ENCODE measurements around the gene EIF4A3.
"Not testable (repeated sequence)": the region's sequence is repeated elsewhere in the genome, so short reads cannot be mapped to it uniquely, and the experiment has no call there.

EIF4A3 gene

GRCh38 chr17:80095844-80096475 lies 51.0 kb downstream of the EIF4A3 start:
- no peak for DNase-seq (ENCODE audit: low read depth)
- no peak overlapping the region for H3K4me3 ChIP-seq (ENCODE audit: low read length)
- TF ChIP-seq, protein P1, sequence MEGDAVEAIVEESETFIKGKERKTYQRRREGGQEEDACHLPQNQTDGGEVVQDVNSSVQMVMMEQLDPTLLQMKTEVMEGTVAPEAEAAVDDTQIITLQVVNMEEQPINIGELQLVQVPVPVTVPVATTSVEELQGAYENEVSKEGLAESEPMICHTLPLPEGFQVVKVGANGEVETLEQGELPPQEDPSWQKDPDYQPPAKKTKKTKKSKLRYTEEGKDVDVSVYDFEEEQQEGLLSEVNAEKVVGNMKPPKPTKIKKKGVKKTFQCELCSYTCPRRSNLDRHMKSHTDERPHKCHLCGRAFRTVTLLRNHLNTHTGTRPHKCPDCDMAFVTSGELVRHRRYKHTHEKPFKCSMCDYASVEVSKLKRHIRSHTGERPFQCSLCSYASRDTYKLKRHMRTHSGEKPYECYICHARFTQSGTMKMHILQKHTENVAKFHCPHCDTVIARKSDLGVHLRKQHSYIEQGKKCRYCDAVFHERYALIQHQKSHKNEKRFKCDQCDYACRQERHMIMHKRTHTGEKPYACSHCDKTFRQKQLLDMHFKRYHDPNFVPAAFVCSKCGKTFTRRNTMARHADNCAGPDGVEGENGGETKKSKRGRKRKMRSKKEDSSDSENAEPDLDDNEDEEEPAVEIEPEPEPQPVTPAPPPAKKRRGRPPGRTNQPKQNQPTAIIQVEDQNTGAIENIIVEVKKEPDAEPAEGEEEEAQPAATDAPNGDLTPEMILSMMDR (IDR thresholded peaks at IDR 0.05; ENCODE audit: insufficient read depth, low read depth, low read length, missing control alignments), result no peak

DNA sequence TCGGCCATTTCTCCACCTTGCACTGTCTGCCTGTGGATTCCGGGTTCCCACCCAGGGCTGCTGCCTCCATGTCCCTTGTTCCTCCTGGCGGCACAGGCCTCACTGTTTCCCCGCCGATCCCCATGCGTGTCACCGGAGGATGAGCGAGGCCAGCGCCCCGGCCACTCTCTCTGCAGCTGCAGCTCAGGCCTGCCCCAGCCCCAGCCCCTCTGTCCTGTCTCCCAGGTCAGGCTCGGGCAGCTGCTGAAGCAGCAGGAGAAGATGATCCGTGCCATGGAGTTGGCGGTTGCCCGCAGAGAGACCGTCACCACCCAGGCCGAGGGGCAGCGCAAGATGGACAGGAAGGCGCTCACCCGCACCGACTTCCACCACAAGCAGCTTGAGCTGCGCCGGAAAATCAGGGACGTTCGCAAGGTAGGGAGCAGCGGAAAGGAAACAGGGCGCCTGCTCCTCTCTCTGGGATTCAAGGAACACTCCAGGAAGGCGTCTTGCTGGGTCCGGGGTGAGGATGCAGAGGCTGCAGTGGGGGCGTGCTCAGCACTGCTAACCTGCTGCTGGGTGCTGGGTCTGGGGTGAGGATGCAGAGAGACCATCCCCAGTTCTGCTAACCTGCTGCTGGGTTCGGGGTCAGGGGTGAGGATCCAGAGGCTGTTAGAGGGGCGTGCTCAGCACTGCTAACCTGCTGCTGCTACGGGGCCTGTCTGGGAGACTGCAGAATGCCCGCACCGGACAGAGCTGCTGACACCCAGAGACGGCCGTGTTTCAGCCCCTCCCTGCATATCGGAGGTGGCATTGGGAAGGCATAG lies 51.7 kb downstream of the EIF4A3 start:
- no peak overlapping the region for H3K4me3 ChIP-seq (ENCODE audit: low read length)
- no peak for DNase-seq (ENCODE audit: low read depth)

DNA sequence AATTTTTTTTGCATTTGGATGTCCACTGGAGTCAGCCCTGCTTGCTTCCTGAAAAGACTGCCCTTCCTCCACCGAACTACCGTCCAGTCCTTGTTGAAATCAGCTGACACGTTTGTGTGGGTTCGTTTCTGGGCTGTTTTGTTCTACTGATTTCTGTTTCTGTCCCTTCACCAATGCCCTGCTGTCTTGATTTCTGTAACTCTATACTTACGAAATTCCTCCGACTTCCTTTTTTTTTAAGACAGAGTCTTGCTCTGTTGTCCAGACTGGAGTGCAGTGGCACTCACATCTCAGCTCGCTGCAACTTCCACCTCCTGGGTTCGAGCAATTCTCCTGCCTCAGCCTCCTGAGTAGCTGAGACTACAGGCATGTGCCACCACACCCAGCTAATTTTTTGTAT lies 54.0 kb downstream of the EIF4A3 start:
- DNase-seq (ENCODE audit: low read depth), result no peak
- no peak overlapping the region for H3K4me3 ChIP-seq (ENCODE audit: low read length)
- TF ChIP-seq, protein P1 (IDR thresholded peaks at IDR 0.05; ENCODE audit: insufficient read depth, low read depth, low read length, missing control alignments), result no peak

More for the DNA sequence above, 51.7 kb downstream of the EIF4A3 start:
- TF ChIP-seq, protein P1 (IDR thresholded peaks at IDR 0.05; ENCODE audit: insufficient read depth, low read depth, low read length, missing control alignments), result no peak

- TF ChIP-seq, protein P1 (IDR thresholded peaks at IDR 0.05; ENCODE audit: insufficient read depth, low read depth, low read length, missing control alignments), result no peak
These were observed 55.6 kb downstream of the EIF4A3 start for GRCh38 chr17:80091376-80091775.

DNA sequence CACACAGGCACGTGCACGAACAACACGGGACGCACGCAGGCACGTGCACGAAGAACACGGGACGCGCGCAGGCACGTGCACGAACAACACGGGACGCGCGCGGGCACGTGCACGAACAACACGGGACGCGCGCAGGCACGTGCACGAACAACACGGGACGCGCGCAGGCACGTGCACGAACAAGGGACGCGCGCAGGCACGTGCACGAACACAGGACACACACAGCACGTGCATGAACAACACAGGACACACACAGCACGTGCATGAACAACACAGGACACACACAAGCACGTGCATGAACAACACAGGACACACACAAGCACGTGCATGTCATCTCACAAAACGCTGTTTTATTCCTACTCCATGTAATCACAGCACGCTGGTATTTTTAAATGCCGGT lies 56.8 kb downstream of the EIF4A3 start:
- not testable (repeated sequence) for DNase-seq (ENCODE audit: low read depth); H3K4me3 ChIP-seq (ENCODE audit: low read length)

More at GRCh38 chr17:80091376-80091775, 55.6 kb downstream of the EIF4A3 start:
- DNase-seq (ENCODE audit: low read depth), result no peak
- no peak overlapping the region for H3K4me3 ChIP-seq (ENCODE audit: low read length)

GRCh38 chr17:80089762-80090161 lies 57.2 kb downstream of the EIF4A3 start:
- no peak for DNase-seq (ENCODE audit: low read depth)
- TF ChIP-seq, protein P1 (IDR thresholded peaks at IDR 0.05; ENCODE audit: insufficient read depth, low read depth, low read length, missing control alignments), result no peak
- no peak overlapping the region for H3K4me3 ChIP-seq (ENCODE audit: low read length)

DNA sequence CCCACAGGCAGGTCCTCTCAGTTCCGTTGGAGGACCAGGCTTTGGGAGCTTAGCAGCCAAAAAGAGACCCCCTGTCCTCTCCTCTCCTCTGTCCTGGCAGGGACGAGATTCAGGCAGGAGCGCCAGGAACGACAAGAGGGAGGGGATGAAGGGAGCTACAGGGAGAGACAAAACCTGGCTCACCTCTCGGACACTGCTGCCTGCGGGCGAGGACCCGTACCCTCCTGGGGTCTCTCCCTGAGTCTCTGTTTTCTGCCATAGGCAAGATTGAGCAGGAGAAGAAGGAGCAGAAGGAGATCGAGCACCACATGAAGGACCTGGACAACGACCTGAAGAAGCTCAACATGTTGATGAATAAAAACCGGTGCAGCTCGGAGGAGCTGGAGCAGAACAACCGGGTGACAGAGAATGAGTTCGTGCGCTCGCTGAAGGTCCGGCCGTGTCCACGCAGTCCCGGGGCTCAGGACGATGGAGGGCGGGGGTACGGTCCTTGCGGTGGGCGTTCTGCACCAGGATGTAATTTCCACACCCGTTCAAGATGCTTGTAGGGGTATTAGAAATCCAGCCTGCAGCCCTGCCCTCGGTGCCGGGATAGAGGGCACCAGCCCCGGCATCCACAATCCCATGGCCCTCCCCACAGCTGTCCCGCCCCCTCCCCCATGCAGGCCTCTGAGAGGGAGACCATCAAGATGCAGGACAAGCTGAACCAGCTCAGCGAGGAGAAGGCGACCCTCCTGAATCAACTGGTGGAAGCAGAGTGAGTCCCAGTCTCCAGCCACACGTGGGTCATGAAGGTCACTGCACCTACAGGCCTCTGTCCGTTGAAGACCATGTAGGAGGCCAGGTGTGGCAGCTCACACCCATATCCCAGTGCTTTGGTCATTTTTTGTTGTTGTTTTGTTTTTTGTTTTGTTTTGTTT lies 59.3 kb downstream of the EIF4A3 start:
- TF ChIP-seq, protein P1 (IDR thresholded peaks at IDR 0.05; ENCODE audit: insufficient read depth, low read depth, low read length, missing control alignments), result no peak
- no peak for DNase-seq (ENCODE audit: low read depth)
- H3K4me3 ChIP-seq (ENCODE audit: low read length), result no peak overlapping the region

Data from epithelial cell of esophagus (primary cell).